Mesothelial cell of epicardium (in vitro differentiated cells): ENCODE measurements around the gene TUB. TPM values are rescaled to one million over a fixed set of nuclear protein-coding genes. Genes with fewer than 3 reads are reported as not detected.

Source experiments
- DNase-seq, 2 experiments: peaks; one replicate each; pipeline ENCODE4 v3.0.0; 2021; ENCODE audit warnings: low spot score in 2 of 2; ENCODE audit not compliant: unreplicated experiment in 2 of 2
- H3K27ac Mint-ChIP-seq: 2 replicates; pipeline ENCODE4 v1.8.0; 2021; ENCODE audit warnings: mixed read lengths
- H3K27me3 Mint-ChIP-seq: 2 replicates; pipeline ENCODE4 v1.8.0; 2021; ENCODE audit warnings: low read depth, mixed read lengths
- H3K36me3 Mint-ChIP-seq: 2 replicates; pipeline ENCODE4 v1.8.0; 2021; ENCODE audit warnings: mixed read lengths
- H3K4me1 Mint-ChIP-seq: 2 replicates; pipeline ENCODE4 v1.8.0; 2021; ENCODE audit warnings: mixed read lengths
- H3K4me3 Mint-ChIP-seq: 2 replicates; pipeline ENCODE4 v1.8.0; 2021; ENCODE audit warnings: mild to moderate bottlenecking, moderate library complexity, mixed read lengths
- H3K9me3 Mint-ChIP-seq: 2 replicates; pipeline ENCODE4 v1.8.0; 2021; ENCODE audit warnings: mixed read lengths
- total RNA-seq: library from RNA; stranded (reverse); gene quantifications from 3 replicates; pipeline ENCODE4 v1.2.1, GENCODE V29; 2021
- TF ChIP-seq, protein P1 (sequence below): fragments of 200-600 bp; sonication (generic); IDR thresholded peaks from one replicate; pipeline ENCODE4 v1.5.0; 2021; ENCODE audit warnings: antibody characterized with exemption; ENCODE audit not compliant: unreplicated experiment

The TUB gene
- total RNA-seq, 1 donor from 2014 or later: 52.8 TPM

DNA sequence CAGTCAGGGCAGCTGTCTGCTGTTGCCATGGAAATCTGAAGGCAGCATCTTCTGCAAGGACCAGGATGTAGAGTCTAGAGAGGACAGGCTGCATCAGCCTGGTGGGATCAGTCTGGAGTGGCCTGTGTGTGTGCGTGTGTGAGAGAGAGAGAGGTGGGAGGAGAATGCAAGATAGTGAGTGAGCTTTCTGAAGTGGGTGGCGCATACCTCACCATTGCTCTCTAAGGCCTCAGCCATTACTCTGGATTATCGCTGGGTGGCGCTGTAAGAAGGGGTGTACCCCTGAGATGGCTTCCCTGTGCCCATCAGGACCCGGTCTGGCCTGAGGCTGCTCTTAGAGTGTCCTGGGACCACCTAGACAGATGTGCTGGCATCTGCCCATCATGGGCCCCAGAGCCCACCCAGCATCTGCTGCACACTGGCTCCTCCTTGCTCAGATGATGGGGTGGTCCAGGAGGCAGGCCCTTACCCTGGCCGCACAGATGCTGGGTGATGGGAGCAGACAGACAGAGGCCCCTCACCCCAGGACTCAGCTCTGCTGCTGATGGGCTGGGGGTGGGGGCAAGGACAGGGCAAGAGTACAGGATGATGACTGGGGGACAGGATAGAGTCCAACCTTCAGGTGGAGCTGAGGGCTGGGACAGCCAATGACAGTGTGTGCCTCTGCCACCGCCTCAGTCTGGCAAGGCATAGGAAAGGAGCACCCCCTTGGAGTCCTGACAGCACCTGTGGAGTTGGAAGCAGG, 25.7 kb upstream of the TUB start:
- DNase-seq: peak in 1 of 2 experiments; percentile 32
- no peak overlapping the region for H3K27ac Mint-ChIP-seq
- H3K4me3 Mint-ChIP-seq: no peak overlapping the region
- TF ChIP-seq, protein P1, sequence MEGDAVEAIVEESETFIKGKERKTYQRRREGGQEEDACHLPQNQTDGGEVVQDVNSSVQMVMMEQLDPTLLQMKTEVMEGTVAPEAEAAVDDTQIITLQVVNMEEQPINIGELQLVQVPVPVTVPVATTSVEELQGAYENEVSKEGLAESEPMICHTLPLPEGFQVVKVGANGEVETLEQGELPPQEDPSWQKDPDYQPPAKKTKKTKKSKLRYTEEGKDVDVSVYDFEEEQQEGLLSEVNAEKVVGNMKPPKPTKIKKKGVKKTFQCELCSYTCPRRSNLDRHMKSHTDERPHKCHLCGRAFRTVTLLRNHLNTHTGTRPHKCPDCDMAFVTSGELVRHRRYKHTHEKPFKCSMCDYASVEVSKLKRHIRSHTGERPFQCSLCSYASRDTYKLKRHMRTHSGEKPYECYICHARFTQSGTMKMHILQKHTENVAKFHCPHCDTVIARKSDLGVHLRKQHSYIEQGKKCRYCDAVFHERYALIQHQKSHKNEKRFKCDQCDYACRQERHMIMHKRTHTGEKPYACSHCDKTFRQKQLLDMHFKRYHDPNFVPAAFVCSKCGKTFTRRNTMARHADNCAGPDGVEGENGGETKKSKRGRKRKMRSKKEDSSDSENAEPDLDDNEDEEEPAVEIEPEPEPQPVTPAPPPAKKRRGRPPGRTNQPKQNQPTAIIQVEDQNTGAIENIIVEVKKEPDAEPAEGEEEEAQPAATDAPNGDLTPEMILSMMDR: no peak
- no peaks in the 10 kb centered on the region for H3K9me3 Mint-ChIP-seq
- no peaks in the 10 kb centered on the region for H3K36me3 Mint-ChIP-seq
- peaks cover 20% of the 10 kb centered on the region for H3K4me1 Mint-ChIP-seq
- H3K27me3 Mint-ChIP-seq: peaks cover 17% of the 10 kb centered on the region

DNA sequence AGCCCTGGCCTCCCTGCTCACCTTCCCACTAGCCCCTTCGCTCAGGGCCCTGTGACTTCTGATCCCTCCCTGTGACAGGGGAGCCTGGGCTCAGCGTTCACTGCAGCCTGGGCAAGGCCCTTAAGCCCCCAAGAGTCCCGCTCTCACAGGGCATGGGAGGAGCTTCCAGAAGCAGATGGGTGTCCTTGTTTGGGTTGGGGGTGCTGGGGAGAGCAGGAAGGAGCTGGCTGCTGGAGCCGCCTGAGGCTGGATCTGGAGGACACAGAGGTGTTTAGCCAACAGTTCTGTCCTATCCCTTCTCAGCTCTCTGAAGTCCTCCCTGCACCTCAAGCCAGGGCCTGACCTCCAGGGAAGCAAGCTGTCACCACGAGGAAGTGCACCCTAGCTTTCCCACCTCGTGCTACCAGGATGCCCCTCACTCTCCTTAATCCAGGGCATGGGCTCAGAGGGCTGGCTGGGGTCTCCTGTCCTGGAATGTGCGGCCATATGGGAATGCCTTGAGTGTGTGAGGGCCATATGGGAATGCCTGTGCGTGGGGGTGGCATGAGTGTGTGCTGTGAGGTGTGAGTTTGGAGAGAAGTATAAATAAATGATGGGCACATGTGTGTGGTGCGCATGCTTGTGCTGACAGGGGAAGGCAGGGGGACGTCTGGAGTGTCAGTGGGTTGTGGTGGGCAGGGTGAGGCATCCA, 25.0 kb upstream of the TUB start:
- Mint-ChIP-seq H3K36me3 (no peaks in the 10 kb centered on the region), H3K4me3 (no peak overlapping the region), H3K9me3 (no peaks in the 10 kb centered on the region), H3K4me1 (peaks cover 20% of the 10 kb centered on the region), H3K27me3 (peaks cover 10% of the 10 kb centered on the region), H3K27ac (peak overlapping the region; percentile 44)
- TF ChIP-seq, protein P1: no peak
- peak in 1 of 2 experiments; percentile 31 for DNase-seq

DNA sequence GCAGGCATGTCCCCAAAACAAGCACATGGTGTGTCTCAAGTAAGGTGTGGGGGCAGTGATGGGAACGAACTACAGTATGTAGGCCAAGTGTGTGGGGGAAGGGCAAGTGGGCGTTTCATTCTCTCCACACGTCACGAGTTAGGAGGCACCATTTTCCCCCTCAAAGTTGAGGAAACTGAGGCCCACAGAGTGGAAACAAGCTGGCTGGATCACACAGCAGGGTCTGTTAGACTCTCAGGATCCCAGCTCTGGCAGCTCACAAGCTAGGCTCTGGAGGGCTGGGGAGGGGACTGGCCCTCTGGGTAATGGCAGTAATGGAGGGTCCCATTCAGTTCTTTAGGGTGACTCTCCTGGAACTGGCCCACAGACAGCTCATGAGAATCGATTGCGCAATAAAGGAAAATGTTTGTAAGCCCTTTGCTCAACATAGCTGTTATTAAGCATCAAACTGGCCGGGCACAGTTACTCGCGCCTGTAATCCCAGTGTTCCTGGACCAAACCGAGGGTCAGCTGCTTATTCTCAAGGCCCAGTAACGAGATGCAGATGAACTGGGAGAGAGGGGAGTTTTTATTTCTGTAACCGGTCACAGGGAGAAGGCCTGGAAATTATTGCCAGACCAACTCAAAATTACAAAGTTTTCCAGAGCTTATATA, 24.1 kb upstream of the TUB start:
- TF ChIP-seq, protein P1: no peak
- Mint-ChIP-seq H3K9me3 (no peaks in the 10 kb centered on the region), H3K4me1 (peaks cover 22% of the 10 kb centered on the region), H3K4me3 (no peak overlapping the region), H3K36me3 (no peaks in the 10 kb centered on the region), H3K27ac (peak overlapping the region; percentile 79), H3K27me3 (peaks cover 1% of the 10 kb centered on the region)
- peak in 1 of 2 experiments; percentile 32 for DNase-seq

DNA sequence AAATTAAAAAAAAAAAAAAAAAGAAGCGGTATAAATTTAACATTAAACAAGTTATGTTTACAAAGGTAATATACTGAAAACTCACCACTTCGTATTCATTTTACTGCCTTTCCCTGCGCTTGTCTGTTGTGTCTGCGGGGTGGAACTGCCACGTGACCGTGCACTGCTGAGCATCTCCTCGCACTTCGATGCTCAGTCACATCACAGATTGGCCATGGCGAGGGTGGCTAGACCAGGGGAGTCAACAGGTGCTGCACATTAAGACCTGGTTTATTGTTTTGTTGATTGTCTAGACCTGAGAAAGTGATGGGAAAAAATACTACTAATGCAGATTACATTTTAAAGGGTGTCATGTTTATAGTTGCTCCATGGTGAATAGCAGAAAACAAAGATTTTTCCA, 22.8 kb upstream of the TUB start:
- Mint-ChIP-seq H3K4me3 (no peak overlapping the region), H3K27me3 (no peaks in the 10 kb centered on the region), H3K9me3 (no peaks in the 10 kb centered on the region), H3K4me1 (peaks cover 24% of the 10 kb centered on the region), H3K27ac (no peak overlapping the region), H3K36me3 (no peaks in the 10 kb centered on the region)
- TF ChIP-seq, protein P1: no peak
- DNase-seq: no peak

DNA sequence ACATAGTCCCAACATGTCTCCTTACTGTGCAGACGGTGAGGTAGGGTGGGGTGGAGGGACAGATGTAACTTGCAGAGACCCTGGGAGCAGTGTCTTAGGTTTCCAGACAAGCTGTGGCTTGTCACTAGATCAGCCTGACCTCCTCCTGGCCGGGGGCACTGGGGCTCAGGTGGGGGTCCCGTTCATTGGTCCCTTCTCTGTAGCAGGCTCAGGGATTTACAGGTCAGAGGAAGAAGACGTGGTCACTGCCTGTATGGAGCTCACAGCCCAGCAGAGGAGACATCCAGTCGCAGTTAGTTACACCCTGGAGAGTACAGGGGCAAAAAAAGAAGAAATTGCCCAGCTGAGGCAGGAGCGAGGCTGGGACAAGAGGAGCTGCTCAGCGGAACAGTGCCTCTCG, 22.0 kb upstream of the TUB start:
- peaks cover 27% of the 10 kb centered on the region for H3K4me1 Mint-ChIP-seq
- no peaks in the 10 kb centered on the region for H3K27me3 Mint-ChIP-seq
- no peak for DNase-seq
- H3K9me3 Mint-ChIP-seq: no peaks in the 10 kb centered on the region
- H3K27ac Mint-ChIP-seq: no peak overlapping the region
- H3K4me3 Mint-ChIP-seq: no peak overlapping the region
- H3K36me3 Mint-ChIP-seq: no peaks in the 10 kb centered on the region
- TF ChIP-seq, protein P1: no peak
